Thyroid gland (tissue), 4 donors: ENCODE measurements around the gene E2F7. TPM values are rescaled to one million over a fixed set of nuclear protein-coding genes. Genes with fewer than 3 reads are reported as not detected.
A peak's percentile ranks its signal among the peaks of the same experiment; 100 is the strongest.

Experiments
- DNase-seq, 2 donors: peaks; one replicate each; pipeline ENCODE4 v3.0.0-alpha.2; 2019
- H3K27ac ChIP-seq, 3 donors: fragments of 200-600 bp; sonication (generic); 1 replicate in 2 of 3; 2 replicates in 1 of 3; pipeline ENCODE4 v1.5.1; 2016 to 2019; ENCODE audit warnings: mild to moderate bottlenecking in 1 of 3, moderate library complexity in 1 of 3
- H3K27me3 ChIP-seq: fragments of 200-600 bp; sonication (generic); one replicate; pipeline ENCODE4 v1.5.1; 2019
- H3K36me3 ChIP-seq, 2 donors: fragments of 200-600 bp; sonication (generic); one replicate each; pipeline ENCODE4 v1.5.1; 2016 to 2019
- H3K4me1 ChIP-seq, 2 donors: fragments of 200-600 bp; sonication (generic); one replicate each; pipeline ENCODE4 v1.5.1; 2017 to 2019
- H3K4me3 ChIP-seq, 3 donors: fragments of 200-600 bp; sonication (generic); replicated peaks in 1 of 3; 1 replicate in 2 of 3; 2 replicates in 1 of 3; pipeline ENCODE4 v1.5.1; 2016; ENCODE audit warnings: mild to moderate bottlenecking in 1 of 3
- H3K9me3 ChIP-seq: fragments of 200-600 bp; sonication (generic); one replicate; pipeline ENCODE4 v1.5.1; 2017
- POLR2A ChIP-seq, 2 donors: fragments of 450-650 bp; IDR thresholded peaks; one replicate each; pipeline ENCODE4 v1.6.1; 2017; ENCODE audit warnings: antibody characterized with exemption in 2 of 2, mild to moderate bottlenecking in 2 of 2, moderate library complexity in 1 of 2
- WGBS, 2 donors: methylation state at CpG; one replicate each; pipeline ENCODE4 v1.1.5; 2017; 5-methylcytosine and 5-hydroxymethylcytosine counted together
- intact Hi-C: fragments of 100-400 bp; cut with DNase I; formaldehyde crosslinking; loops from one replicate; pipeline ENCODE4 v1.15.1; 2023
- total RNA-seq, 4 donors: library from RNA; depleted of rRNA; stranded (reverse); fragments of >200 nt; gene quantifications; one replicate each; pipeline ENCODE4 v1.2.3, GENCODE V29; 2016
- TF ChIP-seq, protein P1 (sequence below), 6 experiments: fragments of 200-600 bp in 3 of 6; fragments of 450-650 bp in 3 of 6; sonication (generic) in 3 of 6; IDR thresholded peaks; one replicate each; pipeline ENCODE4 v1.5.1; 2016 to 2019; ENCODE audit warnings: antibody characterized with exemption in 6 of 6, mild to moderate bottlenecking in 2 of 6, inconsistent platforms in 1 of 6, moderate library complexity in 1 of 6

Gene E2F7
- total RNA-seq, 4 donors from 2014 or later, result 4.6 TPM; not detected in 3

- no peak for DNase-seq
- Histone ChIP-seq H3K36me3 (no peaks in the 10 kb centered on the region), H3K4me3 (no peak overlapping the region), H3K9me3 (no peaks in the 10 kb centered on the region), H3K27ac (no peak overlapping the region), H3K4me1 (no peaks in the 10 kb centered on the region), H3K27me3 (no peaks in the 10 kb centered on the region)
- intact Hi-C loops, result no loop called here
- 65 to 71% methylated on average over 6 of the region's 6 CpGs for WGBS, 2 donors
- no peak for TF ChIP-seq POLR2A (IDR thresholded peaks at IDR 0.05)
- TF ChIP-seq, protein P1, sequence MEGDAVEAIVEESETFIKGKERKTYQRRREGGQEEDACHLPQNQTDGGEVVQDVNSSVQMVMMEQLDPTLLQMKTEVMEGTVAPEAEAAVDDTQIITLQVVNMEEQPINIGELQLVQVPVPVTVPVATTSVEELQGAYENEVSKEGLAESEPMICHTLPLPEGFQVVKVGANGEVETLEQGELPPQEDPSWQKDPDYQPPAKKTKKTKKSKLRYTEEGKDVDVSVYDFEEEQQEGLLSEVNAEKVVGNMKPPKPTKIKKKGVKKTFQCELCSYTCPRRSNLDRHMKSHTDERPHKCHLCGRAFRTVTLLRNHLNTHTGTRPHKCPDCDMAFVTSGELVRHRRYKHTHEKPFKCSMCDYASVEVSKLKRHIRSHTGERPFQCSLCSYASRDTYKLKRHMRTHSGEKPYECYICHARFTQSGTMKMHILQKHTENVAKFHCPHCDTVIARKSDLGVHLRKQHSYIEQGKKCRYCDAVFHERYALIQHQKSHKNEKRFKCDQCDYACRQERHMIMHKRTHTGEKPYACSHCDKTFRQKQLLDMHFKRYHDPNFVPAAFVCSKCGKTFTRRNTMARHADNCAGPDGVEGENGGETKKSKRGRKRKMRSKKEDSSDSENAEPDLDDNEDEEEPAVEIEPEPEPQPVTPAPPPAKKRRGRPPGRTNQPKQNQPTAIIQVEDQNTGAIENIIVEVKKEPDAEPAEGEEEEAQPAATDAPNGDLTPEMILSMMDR (IDR thresholded peaks at IDR 0.05), result no peak
These were observed 41.9 kb downstream of the E2F7 start for GRCh38 chr12:77023501-77023900.

DNA sequence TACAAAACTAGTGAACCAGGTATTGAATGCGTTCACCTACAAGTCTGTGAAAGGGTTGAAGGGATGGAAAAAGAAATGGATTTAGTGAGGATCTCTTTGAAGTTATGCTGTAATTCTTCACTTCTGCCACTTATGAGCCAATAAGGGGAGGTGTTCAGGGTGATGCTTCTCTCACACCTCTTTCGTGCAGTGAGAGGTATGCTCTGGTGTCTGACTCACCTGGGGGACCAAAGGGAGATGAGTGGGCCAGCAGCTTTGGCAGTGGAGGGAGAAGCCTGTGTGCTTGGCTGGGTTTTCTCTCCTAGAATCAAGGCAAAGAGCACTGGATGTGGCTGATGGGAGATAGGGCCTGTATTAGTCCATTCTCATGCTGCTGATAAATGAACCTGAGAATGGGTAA lies 45.4 kb downstream of the E2F7 start:
- H3K4me1 ChIP-seq, result no peaks in the 10 kb centered on the region
- no peaks in the 10 kb centered on the region for H3K9me3 ChIP-seq
- intact Hi-C loops, result no loop called here
- TF ChIP-seq, protein P1 (IDR thresholded peaks at IDR 0.05), result no peak
- TF ChIP-seq POLR2A (IDR thresholded peaks at IDR 0.05), result no peak
- no peak overlapping the region for H3K27ac ChIP-seq
- no peak for DNase-seq
- no peaks in the 10 kb centered on the region for H3K27me3 ChIP-seq
- no peak overlapping the region for H3K4me3 ChIP-seq
- 90 to 93% methylated on average over 2 of the region's 2 CpGs for whole genome bisulfite sequencing, 2 donors
- no peaks in the 10 kb centered on the region for H3K36me3 ChIP-seq

DNA sequence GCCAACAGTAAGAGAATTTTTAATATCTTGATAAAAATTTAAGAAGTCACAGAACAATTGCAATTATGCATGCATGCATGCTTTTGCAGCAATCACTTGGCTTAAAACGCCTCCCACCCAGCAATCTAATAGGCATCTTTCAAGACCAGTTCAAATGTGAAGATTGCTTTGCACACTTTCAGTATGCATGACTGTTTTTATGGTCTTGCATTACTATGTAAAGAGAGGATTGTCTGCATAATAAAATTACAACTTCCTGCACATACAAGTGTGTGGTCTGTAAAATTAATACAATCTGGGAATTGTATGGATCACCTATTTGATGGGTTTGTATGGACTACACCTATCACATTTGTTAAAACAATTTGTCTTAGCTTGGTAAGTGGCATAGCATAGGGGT lies 48.8 kb downstream of the E2F7 start:
- H3K27ac ChIP-seq, result no peak overlapping the region
- no peak for DNase-seq
- no peaks in the 10 kb centered on the region for H3K36me3 ChIP-seq
- WGBS, 2 donors, result 69 to 81% methylated on average over 1 of the region's 1 CpG
- intact Hi-C loops, result no loop called here
- TF ChIP-seq, protein P1 (IDR thresholded peaks at IDR 0.05), result no peak
- TF ChIP-seq POLR2A (IDR thresholded peaks at IDR 0.05), result no peak
- no peak overlapping the region for H3K4me3 ChIP-seq
- H3K4me1 ChIP-seq, result no peaks in the 10 kb centered on the region
- no peaks in the 10 kb centered on the region for H3K27me3 ChIP-seq
- no peaks in the 10 kb centered on the region for H3K9me3 ChIP-seq

- no peak overlapping the region for H3K4me3 ChIP-seq
- H3K9me3 ChIP-seq, result no peaks in the 10 kb centered on the region
- no peaks in the 10 kb centered on the region for H3K36me3 ChIP-seq
- TF ChIP-seq POLR2A (IDR thresholded peaks at IDR 0.05), result no peak
- TF ChIP-seq, protein P1 (IDR thresholded peaks at IDR 0.05), result no peak
- H3K27ac ChIP-seq, result no peak overlapping the region
- H3K4me1 ChIP-seq, result no peaks in the 10 kb centered on the region
- no peaks in the 10 kb centered on the region for H3K27me3 ChIP-seq
- whole genome bisulfite sequencing, 2 donors, result 64 to 71% methylated on average over 1 of the region's 1 CpG
- no peak for DNase-seq
- intact Hi-C loops, result no loop called here
These were observed 52.3 kb downstream of the E2F7 start for GRCh38 chr12:77013091-77013490.

- Histone ChIP-seq H3K27ac (no peak overlapping the region), H3K36me3 (no peaks in the 10 kb centered on the region), H3K27me3 (no peaks in the 10 kb centered on the region), H3K4me3 (no peak overlapping the region), H3K9me3 (no peaks in the 10 kb centered on the region), H3K4me1 (no peaks in the 10 kb centered on the region)
- 4% methylated on average over 9 of the region's 9 CpGs for WGBS, 2 donors
- TF ChIP-seq, protein P1 (IDR thresholded peaks at IDR 0.05), result peak; percentile 63 to 89 (median 76)
- TF ChIP-seq POLR2A (IDR thresholded peaks at IDR 0.05), result no peak
- intact Hi-C loops, result no loop called here
- peak; percentile 65 to 76 for DNase-seq
These were observed 54.4 kb downstream of the E2F7 start for GRCh38 chr12:77010691-77011548.
